T-helper 2 cell treated with Interferon-gamma antibody and Interleukin-4, amounts not matched to agents 100 ng/mL and 5 ng/mL, for 36 hours (primary cell): ENCODE measurements around the gene LIF. TPM values are rescaled to one million over a fixed set of nuclear protein-coding genes. Genes with fewer than 3 reads are reported as not detected.

ENCODE experiments used
- intact Hi-C: fragments of 100-400 bp; cut with micrococcal nuclease; formaldehyde crosslinking; loops from one replicate; pipeline ENCODE4 v1.15.1; 2023
- total RNA-seq: library from RNA; stranded (reverse); gene quantifications from 2 replicates; pipeline ENCODE4 v1.2.3, GENCODE V29; 2022

Gene LIF
- total RNA-seq, 1 donor from 2014 or later, result 502 TPM

DNA sequence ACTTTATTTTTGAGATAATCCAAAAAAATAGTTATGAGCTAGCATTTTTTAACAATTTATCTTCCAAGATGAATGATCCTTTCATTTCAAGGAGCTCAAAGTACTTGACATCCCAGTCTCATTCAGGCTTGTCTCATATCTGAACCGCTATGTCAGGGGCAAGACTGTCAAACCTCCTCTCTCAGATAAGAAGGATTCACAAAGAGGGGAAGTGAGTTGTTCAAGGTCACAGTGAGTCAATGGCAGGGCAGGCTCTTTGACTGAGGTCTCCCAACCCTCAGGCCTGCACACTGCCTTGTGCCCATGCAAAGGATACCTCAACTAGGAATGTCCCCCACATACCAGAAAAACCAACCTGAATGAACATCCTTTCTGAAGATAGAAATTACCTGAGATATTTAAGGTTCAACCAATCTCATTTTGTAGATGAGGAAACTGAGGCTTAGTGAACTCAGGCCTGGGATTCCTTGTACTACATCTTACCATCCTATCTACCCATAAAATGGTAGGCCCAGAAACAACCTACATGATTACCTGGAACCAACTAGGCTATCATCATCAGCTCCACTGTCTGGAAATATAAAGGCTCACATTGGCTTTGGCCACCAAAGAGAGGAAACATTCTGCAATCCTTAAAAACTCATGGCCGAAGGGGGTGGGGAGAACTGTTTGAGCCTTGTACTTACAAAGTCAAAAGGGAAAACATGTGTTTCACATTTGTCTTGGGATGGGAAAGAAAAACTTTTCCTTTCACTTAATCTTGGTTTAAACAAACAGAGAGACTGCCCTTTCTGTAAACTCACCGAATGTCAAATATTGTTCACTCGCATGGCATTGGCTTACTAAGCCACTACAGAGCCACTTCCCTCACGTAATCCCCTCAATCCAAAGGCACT, 51.1 kb downstream of the LIF start:
- intact Hi-C loops, result no loop called here

DNA sequence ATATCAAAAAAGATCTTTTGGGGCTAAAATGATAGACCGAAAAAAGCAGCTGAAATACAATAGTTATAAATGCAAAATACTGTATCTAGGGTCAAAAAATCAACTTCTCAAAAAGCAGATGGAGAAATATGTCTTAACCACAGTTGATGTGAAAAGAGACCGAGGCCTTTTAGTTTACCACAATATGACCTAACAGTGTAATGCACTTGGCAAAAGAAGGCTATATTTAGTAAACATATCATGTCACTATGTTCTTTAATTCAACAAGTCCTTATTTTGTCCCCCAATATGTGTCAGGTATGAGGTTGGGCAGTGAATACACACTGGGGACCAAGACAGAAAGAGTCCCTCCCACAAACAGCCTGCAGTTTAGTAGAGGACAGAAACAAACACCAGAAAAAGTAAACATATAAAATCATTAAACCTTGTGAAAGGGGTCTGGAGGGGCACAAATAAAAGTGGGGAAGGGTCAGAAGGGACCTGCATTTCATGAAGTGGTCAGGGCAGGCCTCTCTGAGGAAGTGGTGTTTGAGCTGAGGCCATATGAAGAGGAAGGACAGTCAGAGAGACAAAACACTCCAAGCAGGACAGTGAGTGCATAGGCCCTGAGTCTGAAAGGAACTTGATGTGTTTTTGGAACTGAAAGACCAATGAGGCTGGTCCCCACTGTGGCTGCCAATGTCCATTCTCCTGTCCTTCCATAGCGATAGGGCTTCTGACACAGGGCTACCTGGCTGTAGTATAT, 53.4 kb downstream of the LIF start:
- intact Hi-C loops, result loop anchor here (5.0 kb wide), 1 partner anchor 36 kb away; no protein-coding TSS in a partner anchor

DNA sequence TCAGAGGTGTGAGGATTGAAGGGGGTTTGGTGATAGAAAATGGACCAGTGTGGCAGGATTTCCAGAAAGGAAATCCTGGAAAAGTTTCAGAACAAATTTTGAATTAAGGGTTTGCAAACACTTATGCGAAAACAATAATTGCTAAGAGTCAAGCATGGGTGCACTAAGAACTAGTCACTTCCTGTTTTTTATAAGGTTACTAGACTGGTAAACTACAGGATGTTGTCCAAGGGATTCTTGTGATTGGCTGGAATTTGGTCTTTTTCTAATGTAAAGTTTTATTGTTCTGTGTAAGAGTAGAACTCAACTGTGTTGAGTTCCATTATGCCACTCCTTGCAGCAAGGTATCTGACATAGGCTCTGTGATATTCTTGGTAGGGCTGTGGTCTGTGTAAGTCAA, 54.1 kb downstream of the LIF start:
- intact Hi-C loops, result loop anchor here (5.0 kb wide), 1 partner anchor 35 kb away; no protein-coding TSS in a partner anchor

DNA sequence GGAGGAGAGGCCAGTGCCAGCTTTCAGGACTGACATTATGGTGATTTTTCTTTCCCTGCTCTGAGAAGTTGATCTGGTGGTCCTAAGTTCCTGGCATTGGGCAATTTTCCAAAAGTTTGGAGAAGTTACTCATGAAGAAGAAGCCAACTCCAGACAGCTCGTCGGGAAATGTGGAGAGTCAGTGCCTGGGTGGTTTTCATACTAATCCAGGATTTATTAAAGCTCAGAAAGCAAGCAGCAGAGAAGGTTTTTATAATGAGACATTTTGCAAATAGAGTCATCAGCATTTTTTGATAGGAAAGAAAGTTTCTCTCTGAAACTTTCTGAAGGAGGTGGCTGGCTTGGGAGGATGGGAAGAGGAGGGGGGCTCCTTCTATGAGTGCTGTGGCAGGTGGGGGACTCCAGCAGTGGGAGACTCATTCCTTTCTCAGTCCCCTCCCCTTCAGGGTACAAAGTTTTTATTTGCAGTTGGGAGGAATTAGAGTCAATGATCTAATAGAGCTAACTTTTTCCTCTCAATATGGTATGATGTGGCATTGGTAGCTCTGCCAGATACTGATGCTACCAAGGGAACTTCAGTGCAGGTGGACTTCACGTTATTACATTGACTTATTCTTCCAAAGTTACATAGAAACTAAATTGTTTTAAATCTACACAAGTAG, 55.4 kb downstream of the LIF start:
- intact Hi-C loops, result loop anchor here (5.0 kb wide), 1 partner anchor 34 kb away; no protein-coding TSS in a partner anchor

DNA sequence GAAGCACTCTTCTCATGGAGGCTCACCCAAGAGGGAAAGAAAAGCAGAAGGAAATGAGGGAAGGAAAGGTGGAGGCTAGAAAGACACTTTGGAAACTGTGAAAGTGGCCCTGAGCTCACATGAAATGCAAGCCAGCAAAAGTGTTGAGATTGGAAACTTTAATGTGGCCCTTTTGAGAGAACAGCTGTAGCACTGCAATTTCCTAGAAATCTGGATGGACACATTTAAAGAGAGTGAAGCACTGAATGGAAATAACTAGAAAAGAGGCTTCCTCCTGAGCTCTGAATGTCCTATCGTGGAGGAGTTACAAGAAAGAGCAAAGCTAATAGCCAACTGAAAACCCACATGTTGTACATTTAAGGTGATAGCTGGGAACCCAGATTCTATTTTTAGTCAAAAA, 56.0 kb downstream of the LIF start:
- intact Hi-C loops, result loop anchor here (5.0 kb wide), 1 partner anchor 33 kb away; no protein-coding TSS in a partner anchor

Other genes with a start within 250 kb of the LIF start
- gene HORMAD2, start 166.3 kb downstream of the LIF start, total RNA-seq, result 0.45 and 0.98 TPM in 2 replicates
- 237 and 246 TPM in 2 replicates for gene OSM, start 20.1 kb upstream of the LIF start, total RNA-seq
- gene CASTOR1, start 42.7 kb upstream of the LIF start, total RNA-seq, result 23.2 and 24.8 TPM in 2 replicates
- gene TBC1D10A, start 80.2 kb upstream of the LIF start, total RNA-seq, result 46.2 and 46.6 TPM in 2 replicates
- gene SF3A1, start 110.1 kb upstream of the LIF start, total RNA-seq, result 261 and 276 TPM in 2 replicates
- 4.8 and 5.5 TPM in 2 replicates for gene CCDC157, start 110.2 kb upstream of the LIF start, total RNA-seq
- 13.3 and 14.9 TPM in 2 replicates for gene RNF215, start 140.7 kb upstream of the LIF start, total RNA-seq
- gene SEC14L2, start 150.3 kb upstream of the LIF start, total RNA-seq, result 7.2 and 9.5 TPM in 2 replicates
- 50.5 and 51.2 TPM in 2 replicates for gene MTFP1, start 179.0 kb upstream of the LIF start, total RNA-seq
- not detected in 2 replicates for gene SEC14L3, start 225.3 kb upstream of the LIF start, total RNA-seq